ENCODE measurements around the gene IFNK. TPM values are rescaled to one million over a fixed set of nuclear protein-coding genes. Genes with fewer than 3 reads are reported as not detected.

IFNK gene
- total and polyA plus RNA-seq, 4 donors = not detected

DNA sequence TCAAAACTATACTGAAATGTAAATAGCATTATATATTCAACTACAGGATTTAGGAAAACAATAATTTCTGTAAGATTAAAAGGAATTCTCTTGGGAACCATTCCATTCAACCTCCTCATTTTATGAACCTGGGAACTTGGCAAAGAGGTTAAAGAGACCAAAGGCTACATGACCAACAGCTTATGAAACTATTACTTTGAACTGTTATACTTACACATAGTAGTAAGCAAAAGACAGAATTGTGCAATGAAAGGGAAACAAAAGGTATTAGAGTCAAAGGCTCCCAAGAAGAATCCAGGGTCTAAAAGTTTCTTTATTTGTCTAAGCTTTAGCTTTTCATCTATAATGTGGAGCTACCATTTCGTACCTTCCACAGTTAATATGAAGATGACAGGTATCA is 42.0 kb downstream of the IFNK start:
- no peak for DNase-seq (ENCODE audit: low read depth in 4 of 6, low spot score in 6 of 6)
- no peak overlapping the region for H3K4me3 ChIP-seq (ENCODE audit: low read depth, low read length)
- H3K27me3 ChIP-seq (ENCODE audit: control insufficient read depth, insufficient read depth, low read length) = no peaks in the 10 kb centered on the region
- H3K9me3 ChIP-seq (ENCODE audit: control insufficient read depth, insufficient read depth, low read length) = no peaks in the 10 kb centered on the region
- no peak overlapping the region for H3K27ac ChIP-seq (ENCODE audit: low read depth, low read length)
- no peaks in the 10 kb centered on the region for H3K36me3 ChIP-seq (ENCODE audit: control insufficient read depth, insufficient read depth, low read length)
- no peaks in the 10 kb centered on the region for H3K4me1 ChIP-seq (ENCODE audit: control insufficient read depth, insufficient read depth, low read length)
- WGBS (ENCODE audit: insufficient coverage) = no CpG with 5 or more reads among the region's 1 CpG

- no peak for DNase-seq (ENCODE audit: low read depth in 4 of 6, low spot score in 6 of 6)
- peaks cover 5% of the 10 kb centered on the region for H3K4me1 ChIP-seq (ENCODE audit: control insufficient read depth, insufficient read depth, low read length)
- WGBS (ENCODE audit: insufficient coverage) = no CpG with 5 or more reads among the region's 2 CpGs
- no peaks in the 10 kb centered on the region for H3K27me3 ChIP-seq (ENCODE audit: control insufficient read depth, insufficient read depth, low read length)
- H3K36me3 ChIP-seq (ENCODE audit: control insufficient read depth, insufficient read depth, low read length) = no peaks in the 10 kb centered on the region
- H3K9me3 ChIP-seq (ENCODE audit: control insufficient read depth, insufficient read depth, low read length) = no peaks in the 10 kb centered on the region
- no peak overlapping the region for H3K4me3 ChIP-seq (ENCODE audit: low read depth, low read length)
- H3K27ac ChIP-seq (ENCODE audit: low read depth, low read length) = no peak overlapping the region
These were observed 45.3 kb downstream of the IFNK start for GRCh38 chr9:27569406-27569805.

- WGBS (ENCODE audit: insufficient coverage) = no CpG with 5 or more reads among the region's 4 CpGs
- no peak overlapping the region for H3K4me3 ChIP-seq (ENCODE audit: low read depth, low read length)
- no peak overlapping the region for H3K27ac ChIP-seq (ENCODE audit: low read depth, low read length)
- H3K9me3 ChIP-seq (ENCODE audit: control insufficient read depth, insufficient read depth, low read length) = no peaks in the 10 kb centered on the region
- H3K4me1 ChIP-seq (ENCODE audit: control insufficient read depth, insufficient read depth, low read length) = peaks cover 5% of the 10 kb centered on the region
- no peak for DNase-seq (ENCODE audit: low read depth in 4 of 6, low spot score in 6 of 6)
- H3K36me3 ChIP-seq (ENCODE audit: control insufficient read depth, insufficient read depth, low read length) = no peaks in the 10 kb centered on the region
- H3K27me3 ChIP-seq (ENCODE audit: control insufficient read depth, insufficient read depth, low read length) = no peaks in the 10 kb centered on the region
These were observed 46.9 kb downstream of the IFNK start for GRCh38 chr9:27571011-27571410.

DNA sequence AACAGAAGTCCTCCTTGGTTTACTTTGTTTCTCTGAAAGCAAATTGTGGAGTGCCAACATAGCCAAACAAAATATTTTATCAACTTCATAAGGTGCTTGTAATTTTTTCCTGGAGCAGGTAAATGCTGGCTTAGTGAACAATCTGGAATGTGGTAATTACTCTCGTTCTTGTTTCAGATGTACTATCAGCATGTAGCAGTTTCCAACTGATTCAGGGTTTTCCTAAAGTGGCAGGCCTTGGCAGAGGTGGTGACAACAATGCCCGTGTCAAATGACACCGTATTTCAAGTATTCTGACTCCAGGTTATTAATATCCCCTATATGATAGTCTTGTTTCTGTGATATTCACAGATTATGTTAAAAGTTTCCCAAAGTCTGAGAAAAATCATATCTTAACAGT is 48.0 kb downstream of the IFNK start:
- Histone ChIP-seq H3K9me3 (ENCODE audit: control insufficient read depth, insufficient read depth, low read length) (no peaks in the 10 kb centered on the region), H3K4me1 (ENCODE audit: control insufficient read depth, insufficient read depth, low read length) (peaks cover 5% of the 10 kb centered on the region), H3K27me3 (ENCODE audit: control insufficient read depth, insufficient read depth, low read length) (no peaks in the 10 kb centered on the region), H3K36me3 (ENCODE audit: control insufficient read depth, insufficient read depth, low read length) (no peaks in the 10 kb centered on the region), H3K27ac (ENCODE audit: low read depth, low read length) (peak overlapping the region; percentile 98), H3K4me3 (ENCODE audit: low read depth, low read length) (peak overlapping the region; percentile 72)
- peak in 1 of 6 donors; percentile 41 for DNase-seq (ENCODE audit: low read depth in 4 of 6, low spot score in 6 of 6)
- no CpG with 5 or more reads among the region's 3 CpGs for WGBS (ENCODE audit: insufficient coverage)

DNA sequence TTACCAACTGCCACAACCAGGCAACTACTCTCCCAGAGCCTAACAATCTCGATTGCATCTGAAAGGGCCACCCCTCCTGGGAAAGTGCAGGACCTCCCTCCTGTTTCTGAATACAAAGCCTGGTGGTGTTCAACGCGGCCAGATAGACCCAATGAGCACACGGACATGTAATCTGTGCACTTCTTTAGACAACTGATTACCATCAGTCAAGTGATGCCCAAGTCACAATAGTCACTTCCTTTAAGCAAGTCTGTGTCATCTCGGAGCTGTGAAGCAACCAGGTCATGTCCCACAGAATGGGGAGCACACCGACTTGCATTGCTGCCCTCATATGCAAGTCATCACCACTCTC is 48.5 kb downstream of the IFNK start:
- Histone ChIP-seq H3K27ac (ENCODE audit: low read depth, low read length) (peak overlapping the region; percentile 98), H3K36me3 (ENCODE audit: control insufficient read depth, insufficient read depth, low read length) (no peaks in the 10 kb centered on the region), H3K27me3 (ENCODE audit: control insufficient read depth, insufficient read depth, low read length) (no peaks in the 10 kb centered on the region), H3K9me3 (ENCODE audit: control insufficient read depth, insufficient read depth, low read length) (no peaks in the 10 kb centered on the region), H3K4me3 (ENCODE audit: low read depth, low read length) (peak overlapping the region; percentile 72), H3K4me1 (ENCODE audit: control insufficient read depth, insufficient read depth, low read length) (peaks cover 5% of the 10 kb centered on the region)
- WGBS (ENCODE audit: insufficient coverage) = 0% methylated on average over 6 of the region's 6 CpGs
- peak; percentile 27 to 81 (median 66) for DNase-seq (ENCODE audit: low read depth in 4 of 6, low spot score in 6 of 6)

DNA sequence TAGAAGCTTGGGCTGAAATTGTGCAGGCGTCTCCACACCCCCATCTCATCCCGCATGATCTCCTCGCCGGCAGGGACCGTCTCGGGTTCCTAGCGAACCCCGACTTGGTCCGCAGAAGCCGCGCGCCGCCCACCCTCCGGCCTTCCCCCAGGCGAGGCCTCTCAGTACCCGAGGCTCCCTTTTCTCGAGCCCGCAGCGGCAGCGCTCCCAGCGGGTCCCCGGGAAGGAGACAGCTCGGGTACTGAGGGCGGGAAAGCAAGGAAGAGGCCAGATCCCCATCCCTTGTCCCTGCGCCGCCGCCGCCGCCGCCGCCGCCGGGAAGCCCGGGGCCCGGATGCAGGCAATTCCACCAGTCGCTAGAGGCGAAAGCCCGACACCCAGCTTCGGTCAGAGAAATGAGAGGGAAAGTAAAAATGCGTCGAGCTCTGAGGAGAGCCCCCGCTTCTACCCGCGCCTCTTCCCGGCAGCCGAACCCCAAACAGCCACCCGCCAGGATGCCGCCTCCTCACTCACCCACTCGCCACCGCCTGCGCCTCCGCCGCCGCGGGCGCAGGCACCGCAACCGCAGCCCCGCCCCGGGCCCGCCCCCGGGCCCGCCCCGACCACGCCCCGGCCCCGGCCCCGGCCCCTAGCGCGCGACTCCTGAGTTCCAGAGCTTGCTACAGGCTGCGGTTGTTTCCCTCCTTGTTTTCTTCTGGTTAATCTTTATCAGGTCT is 49.0 kb downstream of the IFNK start, which contains the start of gene C9orf72:
C9orf72 (minus strand) TSS at position 564 of the 716 bp plus-strand sequence. CDS start 6,361 bp downstream, outside the sequence.
- H3K9me3 ChIP-seq (ENCODE audit: control insufficient read depth, insufficient read depth, low read length) = peaks cover 2% of the 10 kb centered on the region
- peak within 1 kb of the TSS; percentile 98 for H3K27ac ChIP-seq (ENCODE audit: low read depth, low read length)
- no peaks in the 10 kb centered on the region for H3K27me3 ChIP-seq (ENCODE audit: control insufficient read depth, insufficient read depth, low read length)
- 0% methylated on average over 55 of the region's 72 CpGs for WGBS (ENCODE audit: insufficient coverage)
- DNase-seq (ENCODE audit: low read depth in 4 of 6, low spot score in 6 of 6) = peak in 3 of 6 donors; percentile 24 to 52 (median 46)
- peak within 1 kb of the TSS; percentile 72 for H3K4me3 ChIP-seq (ENCODE audit: low read depth, low read length)
- peaks cover 5% of the 10 kb centered on the region for H3K4me1 ChIP-seq (ENCODE audit: control insufficient read depth, insufficient read depth, low read length)
- H3K36me3 ChIP-seq (ENCODE audit: control insufficient read depth, insufficient read depth, low read length) = no peaks in the 10 kb centered on the region

- no peaks in the 10 kb centered on the region for H3K27me3 ChIP-seq (ENCODE audit: control insufficient read depth, insufficient read depth, low read length)
- WGBS (ENCODE audit: insufficient coverage) = under 1% methylated on average over 27 of the region's 35 CpGs
- peak overlapping the region; percentile 98 for H3K27ac ChIP-seq (ENCODE audit: low read depth, low read length)
- H3K9me3 ChIP-seq (ENCODE audit: control insufficient read depth, insufficient read depth, low read length) = peaks cover 2% of the 10 kb centered on the region
- peaks cover 5% of the 10 kb centered on the region for H3K4me1 ChIP-seq (ENCODE audit: control insufficient read depth, insufficient read depth, low read length)
- peak; percentile 96 to 100 (median 97) for DNase-seq (ENCODE audit: low read depth in 4 of 6, low spot score in 6 of 6)
- H3K4me3 ChIP-seq (ENCODE audit: low read depth, low read length) = peak overlapping the region; percentile 72
- no peaks in the 10 kb centered on the region for H3K36me3 ChIP-seq (ENCODE audit: control insufficient read depth, insufficient read depth, low read length)
These were observed 49.8 kb downstream of the IFNK start for GRCh38 chr9:27573634-27574590.

Other genes starting within 250 kb of the IFNK start
- 1 to 10 TPM in 1 of 2 donors, under 1 TPM in 1; 0.61 to 1.9 TPM for gene EQTN, start 227.1 kb upstream of the IFNK start, total RNA-seq
- gene EQTN, start 227.1 kb upstream of the IFNK start, polyA plus RNA-seq (ENCODE audit: insufficient read length in 2 of 2) = under 1 TPM; 0.25 to 0.33 TPM
- gene MOB3B, start 5.5 kb downstream of the IFNK start, total RNA-seq = 10 to 100 TPM in 1 of 2 donors, 1 to 10 TPM in 1; 9.4 to 11.8 TPM
- 10 to 100 TPM; 20.2 to 34.9 TPM for gene MOB3B, start 5.5 kb downstream of the IFNK start, polyA plus RNA-seq (ENCODE audit: insufficient read length in 2 of 2)
- gene C9orf72, start 49.2 kb downstream of the IFNK start, total RNA-seq = 10 to 100 TPM; 38.6 to 77.7 TPM
- 10 to 100 TPM; 39.9 to 48.6 TPM for gene C9orf72, start 49.2 kb downstream of the IFNK start, polyA plus RNA-seq (ENCODE audit: insufficient read length in 2 of 2)

Data from spinal cord (tissue), 10 donors.